GM21390 (cell line): ENCODE data around the gene CYSLTR2.

ENCODE experiments used
- ATAC-seq: cut with Tn5 transposase; IDR thresholded peaks from one replicate; pipeline ENCODE4 v1.9.1; 2021; ENCODE audit not compliant: unreplicated experiment

Gene CYSLTR2

DNA sequence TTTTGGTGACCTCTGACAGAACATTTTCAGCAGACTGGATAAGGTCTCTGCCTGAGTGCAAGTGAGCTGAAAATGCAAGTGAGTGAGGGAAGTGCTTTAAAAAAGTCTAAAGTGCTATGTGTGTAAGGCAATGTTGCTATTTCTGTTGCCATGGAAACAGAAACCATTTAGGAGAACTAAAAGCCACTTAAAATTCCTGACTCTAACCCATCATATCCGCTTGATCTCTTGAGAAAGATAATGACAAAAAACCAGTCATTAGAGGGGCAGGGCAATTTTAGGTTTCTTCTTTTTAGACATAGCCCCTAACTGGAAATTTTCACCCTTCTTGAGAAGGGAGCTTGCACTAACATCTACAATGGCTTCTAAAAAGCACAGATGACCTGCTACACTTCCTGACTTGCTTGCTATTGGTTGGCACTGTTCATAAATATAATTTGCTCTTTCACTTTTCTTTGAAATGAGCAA is at the start of gene CYSLTR2:
Gene CYSLTR2, plus strand, starts transcription at position 458 of the 468 bp plus-strand sequence. CDS start 52,889 bp downstream, outside the sequence.
- ATAC-seq: peak; percentile 77

DNA sequence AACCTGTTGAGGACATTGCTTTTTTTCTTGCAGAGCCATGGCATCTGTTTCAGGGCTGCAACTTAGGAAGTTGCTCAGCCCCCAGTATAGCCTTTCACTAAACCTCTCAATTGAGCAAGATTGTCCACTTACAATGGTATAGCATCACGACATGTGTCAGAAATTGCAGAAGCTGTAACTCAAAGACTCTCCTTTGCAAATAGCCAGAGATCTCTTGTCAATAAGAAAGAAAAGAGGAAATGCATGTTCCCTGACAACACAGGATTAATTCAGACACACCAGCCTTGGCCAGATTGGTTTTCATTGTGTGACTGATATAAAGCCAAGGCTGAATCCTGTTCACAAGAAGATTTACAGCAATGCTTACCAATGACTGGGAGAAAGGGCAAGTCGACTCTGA is 38.7 kb upstream of the CYSLTR2 start:
- ATAC-seq: no peak

DNA sequence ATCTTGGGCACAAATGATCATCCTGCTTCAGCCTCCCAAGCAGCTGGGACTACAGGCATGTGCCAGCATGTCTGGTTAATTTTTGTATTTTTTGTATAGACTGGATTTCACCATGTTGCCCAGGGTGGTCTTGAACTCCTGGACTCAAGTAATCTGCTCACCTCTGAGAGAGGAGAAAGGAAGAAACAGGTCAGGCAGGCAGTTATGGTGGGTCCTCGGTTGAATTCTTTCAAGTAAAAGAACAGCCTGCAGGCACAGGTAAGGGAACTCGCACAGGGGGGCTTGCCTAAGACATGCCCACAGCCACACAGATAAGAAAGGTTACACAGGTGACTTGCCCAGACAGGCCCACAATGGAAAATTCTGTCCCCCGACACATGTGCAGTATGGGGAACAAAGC is 34.8 kb upstream of the CYSLTR2 start:
- no peak for ATAC-seq

DNA sequence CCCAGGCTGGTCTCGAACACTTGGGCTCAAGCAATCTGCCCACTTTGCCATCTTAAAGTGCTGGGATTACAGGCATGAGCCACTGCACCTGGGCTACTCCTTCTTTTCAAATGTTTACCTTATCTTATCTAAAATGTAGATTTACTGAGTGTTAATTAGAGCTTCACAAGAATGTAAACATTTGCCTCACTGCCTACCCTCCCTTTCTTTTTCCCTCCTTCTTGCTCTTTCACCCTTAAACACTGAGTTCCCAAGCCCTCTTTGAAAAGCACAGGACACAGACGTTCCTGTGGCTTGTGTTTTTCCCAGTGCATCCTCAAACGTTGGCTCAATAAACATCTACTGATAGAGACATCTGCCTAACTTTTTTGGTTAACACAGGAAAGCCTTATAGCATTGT is 32.7 kb upstream of the CYSLTR2 start:
- ATAC-seq: no peak

- ATAC-seq: no peak
Measured at GRCh38 chr13:48624016-48624415, 29.7 kb upstream of the CYSLTR2 start.

DNA sequence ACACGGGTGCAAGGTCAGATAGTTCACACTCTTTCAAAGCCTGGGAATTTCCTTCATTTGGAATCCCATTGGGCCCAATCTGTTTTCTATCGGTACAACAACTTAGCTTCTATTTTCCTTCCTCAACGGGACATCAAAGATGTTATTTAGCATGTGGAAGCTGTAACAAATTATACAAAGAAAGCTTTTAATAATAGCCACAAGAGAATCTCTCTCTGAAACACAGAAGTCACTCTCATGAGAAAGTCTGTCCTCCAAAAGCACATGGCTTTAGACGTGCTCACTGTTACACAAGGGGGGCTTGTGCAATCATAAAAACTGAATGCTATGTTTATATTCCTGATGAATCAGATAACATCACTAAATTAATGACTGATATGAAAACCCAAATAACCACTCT is 28.9 kb upstream of the CYSLTR2 start:
- no peak for ATAC-seq

GRCh38 chr13:48625413-48626076 is 28.2 kb upstream of the CYSLTR2 start:
- no peak for ATAC-seq

GRCh38 chr13:48626077-48626449 is 27.7 kb upstream of the CYSLTR2 start:
- no peak for ATAC-seq

- no peak for ATAC-seq
Measured at GRCh38 chr13:48626726-48627451, 26.8 kb upstream of the CYSLTR2 start.

GRCh38 chr13:48629277-48629676 is 24.5 kb upstream of the CYSLTR2 start:
- ATAC-seq: no peak

GRCh38 chr13:48630291-48630690 is 23.4 kb upstream of the CYSLTR2 start:
- ATAC-seq: no peak

GRCh38 chr13:48630773-48631172 is 23.0 kb upstream of the CYSLTR2 start:
- no peak for ATAC-seq

DNA sequence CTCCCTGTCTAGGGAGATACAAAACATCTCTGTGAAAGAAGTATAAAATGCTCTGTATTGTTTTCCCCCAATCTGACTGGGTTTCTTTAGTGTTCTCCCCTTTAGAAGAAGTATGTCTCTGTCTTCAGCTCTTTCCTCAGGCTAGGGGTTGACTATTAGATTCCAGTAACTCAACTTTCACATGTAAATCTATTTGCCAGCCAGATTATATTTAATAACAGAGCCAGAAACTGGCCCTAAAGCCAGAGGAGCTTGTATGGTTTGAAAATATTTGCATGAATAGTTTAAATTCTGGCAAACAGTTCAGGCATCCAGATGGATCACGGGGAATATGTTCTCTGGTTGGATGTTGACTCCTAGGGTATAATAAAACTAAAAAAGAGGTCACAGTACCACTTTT is 22.3 kb upstream of the CYSLTR2 start:
- no peak for ATAC-seq

DNA sequence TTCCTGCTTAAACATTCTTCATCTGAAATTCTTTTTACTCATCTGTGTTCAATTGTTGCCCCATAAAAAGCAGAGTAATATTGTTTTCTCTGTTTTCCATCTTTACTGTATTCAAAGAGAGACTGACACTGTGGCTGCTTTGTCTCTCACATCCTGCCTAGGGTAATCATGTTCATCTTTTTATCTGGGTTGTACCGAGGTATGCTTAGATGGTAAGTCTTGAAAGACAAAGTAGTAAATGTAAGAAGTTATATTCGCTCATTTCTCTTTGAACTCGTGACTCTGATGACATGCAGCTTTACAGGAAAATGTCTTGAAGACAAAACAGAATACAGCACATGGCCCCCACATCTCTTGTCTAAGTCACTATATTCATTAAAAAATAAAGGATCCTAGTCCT is 20.0 kb upstream of the CYSLTR2 start:
- ATAC-seq: no peak

- ATAC-seq: no peak
Measured at GRCh38 chr13:48634636-48635035, 19.1 kb upstream of the CYSLTR2 start.

- no peak for ATAC-seq
Measured at GRCh38 chr13:48635478-48635877, 18.3 kb upstream of the CYSLTR2 start.

- ATAC-seq: no peak
Measured at GRCh38 chr13:48636550-48636949, 17.2 kb upstream of the CYSLTR2 start.

GRCh38 chr13:48637601-48638000 is 16.1 kb upstream of the CYSLTR2 start:
- ATAC-seq: no peak

- no peak for ATAC-seq
Measured at GRCh38 chr13:48640767-48641166, 13.0 kb upstream of the CYSLTR2 start.

DNA sequence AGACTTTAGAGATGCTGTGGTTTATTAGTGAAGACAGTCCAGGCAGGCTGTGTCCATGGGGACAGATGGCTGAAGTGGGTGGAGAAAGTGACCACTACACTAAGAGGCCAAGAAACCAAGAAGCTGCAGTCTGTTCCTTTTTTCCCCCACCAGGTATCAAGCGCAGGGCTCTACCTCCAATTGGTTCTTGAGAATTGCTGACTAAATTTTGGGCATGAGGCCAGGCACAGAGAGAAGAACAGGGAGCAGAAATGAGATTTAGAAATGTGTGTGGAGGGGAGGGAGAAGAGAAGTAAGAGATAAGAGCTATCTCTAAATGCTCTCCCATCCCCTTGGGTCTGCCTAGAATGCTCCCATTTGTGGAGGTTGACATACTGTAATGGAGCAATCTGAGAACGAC is 12.3 kb upstream of the CYSLTR2 start:
- no peak for ATAC-seq

GRCh38 chr13:48642061-48642460 is 11.7 kb upstream of the CYSLTR2 start:
- ATAC-seq: no peak

- ATAC-seq: no peak
Measured at GRCh38 chr13:48643159-48643558, 10.6 kb upstream of the CYSLTR2 start.

- no peak for ATAC-seq
Measured at GRCh38 chr13:48644141-48644540, 9.6 kb upstream of the CYSLTR2 start.
